Suppressor macrophage treated with lipopolysaccharide for 4 hours (primary cell): Measurements from ENCODE around the gene ENTPD8.
"Not testable (repeated sequence)": the region's sequence is repeated elsewhere in the genome, so short reads cannot be mapped to it uniquely, and the experiment has no call there.

Experiments used
- DNase-seq: peaks from one replicate; pipeline ENCODE4 v3.0.0-alpha.2; 2020

ENTPD8 gene

GRCh38 chr9:137475666-137476065 is 34.5 kb upstream of the ENTPD8 start:
- DNase-seq, result no peak

- no peak for DNase-seq
Observed at GRCh38 chr9:137474271-137474670, 33.1 kb upstream of the ENTPD8 start.

DNA sequence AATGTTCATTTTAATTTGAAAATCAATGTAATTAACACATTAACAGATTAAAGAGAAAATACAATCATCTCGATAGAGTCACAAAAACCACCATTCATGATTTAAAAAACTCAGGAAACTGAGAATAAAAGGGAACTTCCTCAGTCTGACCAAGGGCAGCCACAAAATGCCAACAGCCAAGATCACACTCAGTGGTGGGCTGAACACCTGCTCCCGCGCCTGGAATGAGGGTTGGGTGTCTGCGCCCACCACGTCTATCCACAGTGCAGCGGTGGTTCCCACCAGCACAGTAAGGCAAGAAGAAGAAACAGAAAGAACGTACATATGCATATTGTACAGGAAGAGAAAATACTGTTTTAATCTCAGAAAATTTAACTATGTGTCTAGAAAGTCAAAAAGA is 29.6 kb upstream of the ENTPD8 start:
- DNase-seq, result no peak

- DNase-seq, result no peak
Observed at GRCh38 chr9:137467896-137468295, 26.7 kb upstream of the ENTPD8 start.

DNA sequence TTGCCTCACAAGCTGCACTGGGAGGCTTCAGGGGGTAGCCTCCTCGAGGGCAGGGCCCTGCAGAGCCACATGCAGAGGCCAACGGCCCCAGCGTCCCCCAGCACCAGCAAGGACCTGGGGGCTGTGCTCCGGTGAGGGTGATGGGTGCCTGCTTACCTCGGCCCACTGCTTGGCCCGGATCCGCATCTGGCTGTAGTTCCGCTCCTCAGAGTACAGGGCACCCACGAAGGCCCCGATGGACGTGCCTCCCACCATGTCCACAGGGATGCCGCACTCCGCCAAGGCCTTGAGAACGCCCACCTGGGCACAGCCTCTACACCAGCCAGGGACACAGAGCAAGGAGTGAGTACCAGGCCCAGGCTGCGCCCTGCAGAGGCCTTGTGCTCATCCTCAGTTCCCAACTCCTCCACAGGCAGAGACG is 26.0 kb upstream of the ENTPD8 start:
- DNase-seq, result no peak

- not testable (repeated sequence) for DNase-seq
Observed at GRCh38 chr9:137466389-137467085, 25.4 kb upstream of the ENTPD8 start.

- DNase-seq, result no peak
Observed at GRCh38 chr9:137465720-137466388, 24.7 kb upstream of the ENTPD8 start.

DNA sequence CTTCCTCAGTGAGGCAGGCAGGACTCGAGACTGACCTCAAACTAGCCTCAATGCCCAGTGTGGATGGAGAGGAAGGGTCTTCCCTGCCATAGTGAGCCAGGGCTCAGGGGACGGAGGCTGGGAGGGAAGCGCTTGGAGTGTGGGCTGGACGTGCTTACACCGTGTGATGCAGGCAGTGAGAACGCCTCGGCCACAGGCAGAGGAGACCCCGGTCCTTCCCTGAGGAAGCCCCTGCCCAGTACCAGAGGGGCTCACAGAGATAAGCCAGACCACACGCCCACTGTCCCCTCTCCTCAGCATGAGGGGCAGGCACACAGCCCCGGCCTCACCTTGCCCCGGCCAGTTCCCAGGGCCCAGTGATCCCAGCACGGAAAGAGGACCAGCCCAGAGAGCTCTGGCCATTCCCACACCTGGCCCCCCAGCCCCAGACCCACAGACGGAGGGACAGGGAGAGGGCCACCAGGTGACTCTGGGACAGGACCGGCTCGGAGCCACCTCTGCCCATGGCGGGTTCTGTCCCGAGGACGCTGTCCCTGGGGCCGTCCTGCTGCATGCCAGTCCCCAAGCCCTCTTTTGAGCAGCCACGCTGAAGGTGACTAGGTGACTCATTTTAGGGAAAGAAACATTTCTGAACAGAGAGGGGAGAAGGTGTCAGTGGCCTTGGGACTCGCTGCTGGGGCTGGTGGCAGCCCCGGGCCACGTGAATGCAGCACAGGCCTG is 24.0 kb upstream of the ENTPD8 start:
- DNase-seq, result no peak

GRCh38 chr9:137464291-137464999 is 23.3 kb upstream of the ENTPD8 start:
- DNase-seq, result no peak

GRCh38 chr9:137463931-137464290 is 22.8 kb upstream of the ENTPD8 start:
- no peak for DNase-seq

- DNase-seq, result no peak
Observed at GRCh38 chr9:137462986-137463930, 22.1 kb upstream of the ENTPD8 start.

DNA sequence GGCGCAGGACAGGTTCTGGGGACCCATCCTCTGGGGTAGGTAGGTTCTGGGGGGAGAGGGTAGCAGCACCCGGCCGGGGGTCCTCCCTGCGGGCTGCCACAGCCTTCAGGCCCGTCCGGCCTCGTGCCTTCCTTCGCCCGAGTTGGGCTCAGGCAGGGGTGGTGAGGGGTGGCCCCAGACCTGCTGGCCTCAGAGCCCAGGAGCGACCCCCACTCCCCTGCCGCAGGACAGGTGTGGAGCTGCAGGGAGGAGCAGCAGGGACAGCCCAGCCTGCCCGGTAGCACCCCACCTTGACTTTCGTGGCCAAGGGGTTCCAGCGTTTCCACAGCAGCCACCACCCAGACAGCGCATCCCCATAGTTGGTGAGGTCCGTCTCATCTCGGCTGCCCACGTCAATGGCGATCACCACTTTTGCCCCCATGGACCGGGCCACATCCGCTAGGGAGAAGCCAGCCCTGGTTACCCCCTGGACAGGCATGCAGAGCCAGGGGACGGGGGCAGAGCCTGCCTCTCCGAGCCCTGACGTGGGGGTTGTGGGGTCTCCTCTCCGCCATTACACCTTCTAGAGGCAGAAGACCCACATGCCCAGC is 21.3 kb upstream of the ENTPD8 start:
- DNase-seq, result no peak

DNA sequence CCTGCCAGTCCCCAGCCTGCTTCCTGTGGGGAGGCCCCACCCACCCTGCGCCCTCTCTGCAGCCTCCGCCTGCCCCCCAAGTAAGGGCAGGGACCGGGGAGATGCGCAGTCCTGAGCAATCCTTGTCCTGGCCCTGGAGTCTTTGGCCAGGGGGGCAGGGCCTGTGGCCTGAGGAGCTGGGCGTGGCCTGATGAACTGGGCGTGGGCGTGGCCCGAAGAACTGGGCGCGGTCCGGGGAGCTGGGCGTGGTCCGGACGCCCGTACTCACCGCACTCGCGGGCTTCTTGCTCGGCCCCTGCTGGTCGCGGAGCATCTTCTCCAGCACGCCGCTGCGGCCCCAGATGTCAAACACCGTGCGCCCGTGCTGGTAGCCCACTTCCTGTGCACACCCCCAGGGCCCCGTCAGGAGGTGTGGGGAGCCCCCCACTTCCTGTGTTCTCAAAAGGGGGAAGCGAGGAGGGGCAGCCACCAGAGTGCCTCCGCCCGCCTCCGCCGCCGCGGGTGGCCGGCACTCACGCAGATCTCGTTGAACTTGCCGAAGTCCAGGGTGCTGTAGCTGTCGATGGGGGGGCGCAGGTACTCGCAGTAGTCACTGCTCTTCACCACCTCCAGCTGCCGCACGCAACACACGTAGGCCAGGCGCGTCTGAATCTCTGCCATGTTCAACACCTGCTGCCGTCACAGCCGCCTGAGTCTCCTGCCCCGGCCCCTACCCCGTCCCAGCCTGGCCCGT is 20.7 kb upstream of the ENTPD8 start:
- peak; percentile 96 for DNase-seq

GRCh38 chr9:137461316-137461662 is 20.1 kb upstream of the ENTPD8 start:
- no peak for DNase-seq

DNA sequence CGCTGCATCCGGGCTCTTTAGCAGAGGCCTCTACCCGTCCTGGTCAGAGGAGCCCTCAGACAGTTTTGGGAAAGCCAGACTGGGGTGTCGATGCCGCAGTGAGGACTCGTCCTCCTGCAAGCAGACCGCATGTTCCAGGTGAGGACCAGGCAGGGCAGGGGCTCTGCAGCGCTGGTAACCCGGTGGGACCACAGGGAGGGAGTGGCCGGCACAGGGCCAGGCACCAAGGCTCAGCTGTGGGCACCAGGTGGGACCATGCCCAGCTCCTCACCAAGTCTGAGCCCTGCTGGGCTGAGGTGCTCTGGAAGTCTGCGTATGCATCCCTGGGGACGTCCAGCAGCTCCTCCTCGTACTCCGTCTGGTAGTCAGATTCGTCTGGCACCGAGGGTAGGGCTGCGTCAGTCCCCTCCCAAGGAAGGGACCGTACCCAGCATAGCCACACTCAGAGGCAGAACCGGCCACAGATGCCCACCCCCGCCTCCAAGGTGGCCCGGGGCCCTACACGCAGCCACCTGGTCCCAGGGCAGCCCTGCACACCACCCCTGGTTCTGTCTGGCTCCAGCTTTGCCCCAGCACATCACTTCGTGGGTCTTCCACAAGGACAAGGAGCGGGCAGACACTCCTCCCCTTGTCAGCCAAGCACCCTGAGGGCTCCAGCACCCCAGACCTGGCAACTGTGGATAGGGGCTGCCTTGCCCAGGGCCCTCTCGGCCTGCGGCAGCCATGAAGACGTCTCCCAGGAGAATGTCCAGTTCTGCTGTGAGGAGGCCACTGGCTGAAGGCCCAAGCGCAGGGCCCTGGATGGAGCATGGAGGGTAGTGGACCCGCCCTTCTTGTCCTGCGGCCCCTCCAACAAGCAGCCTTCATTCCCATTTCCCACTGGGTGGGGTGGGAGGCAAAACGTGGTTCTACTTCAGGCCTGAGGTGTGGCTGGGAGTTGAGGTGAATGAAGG is 19.5 kb upstream of the ENTPD8 start:
- DNase-seq, result no peak

GRCh38 chr9:137459601-137460362 is 18.6 kb upstream of the ENTPD8 start:
- no peak for DNase-seq

GRCh38 chr9:137459152-137459600 is 18.0 kb upstream of the ENTPD8 start, which contains the start of gene NSMF:
Gene NSMF, minus strand, starts transcription at chr9:137459334. Its CDS starts 232 bp downstream, at chr9:137459102.
- DNase-seq, result peak; percentile 99

DNA sequence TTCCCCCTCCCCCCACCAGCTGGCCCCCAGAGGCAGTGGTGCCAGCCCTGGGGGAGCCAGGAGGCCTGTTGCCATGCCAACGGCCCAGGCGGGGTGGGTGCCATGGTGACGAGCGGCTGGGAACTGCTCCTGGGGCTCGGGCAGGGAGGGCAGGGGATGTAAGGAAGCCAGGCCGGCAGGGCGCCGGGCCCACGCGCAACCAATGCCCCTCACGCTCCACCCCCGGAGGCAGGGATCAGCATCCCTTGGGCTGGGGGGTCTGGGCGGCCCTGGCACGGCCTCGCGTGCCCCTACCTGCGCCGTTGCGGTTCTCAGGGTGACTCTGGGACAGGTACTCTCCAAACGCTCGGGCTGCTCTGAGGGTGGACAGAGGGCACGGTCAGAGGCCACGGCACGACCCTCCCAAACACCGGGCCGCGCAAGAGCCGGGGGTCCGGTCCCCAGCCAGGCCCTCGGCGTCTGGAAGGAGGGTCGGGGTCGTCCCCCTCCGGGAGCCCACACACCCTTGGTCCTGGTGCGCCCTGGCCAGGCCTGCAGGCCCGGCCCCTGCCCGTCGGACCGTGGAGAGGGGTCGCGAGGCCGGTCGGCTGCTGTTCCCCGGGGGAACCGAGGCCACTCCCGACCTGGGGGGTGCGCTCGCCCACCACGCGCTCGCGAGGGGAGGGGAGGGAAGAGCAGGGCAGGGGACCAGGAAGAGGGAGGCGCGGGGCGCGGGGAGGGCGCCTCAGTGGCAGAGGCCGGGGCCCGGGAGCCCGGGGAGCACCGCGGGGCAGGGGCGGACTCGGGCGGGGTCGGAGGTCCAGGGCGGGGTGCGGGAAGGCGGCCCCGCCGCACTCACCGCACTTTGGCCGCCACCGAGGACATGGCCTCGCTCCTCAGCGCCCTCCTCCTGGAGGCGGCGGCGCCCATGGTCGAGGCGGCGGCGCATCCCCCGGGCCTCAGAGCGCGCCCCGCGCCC is 17.3 kb upstream of the ENTPD8 start:
- no peak for DNase-seq
